ENCODE results near the gene CARD14. TPM values are rescaled to one million over a fixed set of nuclear protein-coding genes. Genes with fewer than 3 reads are reported as not detected.
"Not testable (repeated sequence)": the region's sequence is repeated elsewhere in the genome, so short reads cannot be mapped to it uniquely, and the experiment has no call there.

CARD14 gene
- total RNA-seq, 1 experiment from 2014 or later, result 0.52 TPM

GRCh38 chr17:80223838-80224497 lies 54.1 kb downstream of the CARD14 start:
- no peak for DNase-seq (ENCODE audit: low spot score)

GRCh38 chr17:80224683-80225082 lies 54.9 kb downstream of the CARD14 start:
- DNase-seq (ENCODE audit: low spot score), result no peak

DNA sequence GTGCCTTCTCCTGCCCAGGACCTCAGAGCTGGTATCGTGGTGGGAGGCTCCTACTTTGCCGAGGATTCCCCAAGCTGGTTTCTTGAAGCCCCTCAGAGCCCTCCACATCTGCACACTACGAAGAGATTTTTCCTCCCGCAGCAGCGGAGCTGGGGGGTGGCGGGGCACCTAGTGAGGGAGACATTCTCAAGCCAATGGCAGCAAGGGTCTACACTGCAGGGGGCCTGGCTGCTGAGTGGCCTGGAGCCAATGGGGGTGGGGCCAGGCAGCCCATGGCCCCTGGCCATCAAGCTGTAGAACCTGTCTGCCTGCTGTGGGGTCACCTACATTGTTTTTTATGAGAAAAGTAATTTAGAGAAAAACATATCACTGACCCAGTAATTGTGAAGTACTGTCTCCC lies 55.4 kb downstream of the CARD14 start:
- DNase-seq (ENCODE audit: low spot score), result no peak

- DNase-seq (ENCODE audit: low spot score), result no peak
Measured at GRCh38 chr17:80227156-80227555, 57.3 kb downstream of the CARD14 start.

DNA sequence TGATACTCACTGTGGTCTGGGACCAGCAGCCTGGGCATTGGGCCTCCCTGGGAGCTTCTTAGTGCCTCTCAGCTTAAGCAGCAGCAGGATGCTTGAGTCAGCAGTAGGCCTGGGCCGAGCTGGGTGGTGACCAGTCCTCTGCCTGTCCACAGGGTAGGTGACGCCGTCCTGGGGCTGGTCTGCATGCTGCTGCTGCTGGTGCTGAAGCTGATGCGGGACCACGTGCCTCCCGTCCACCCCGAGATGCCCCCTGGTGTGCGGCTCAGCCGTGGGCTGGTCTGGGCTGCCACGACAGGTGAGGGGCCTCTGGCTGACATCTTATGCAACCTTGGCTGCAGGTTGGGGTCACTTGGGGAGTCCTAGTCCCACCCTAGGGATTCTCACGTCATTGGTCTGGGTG lies 57.8 kb downstream of the CARD14 start:
- no peak for DNase-seq (ENCODE audit: low spot score)

GRCh38 chr17:80228477-80228876 lies 58.6 kb downstream of the CARD14 start:
- DNase-seq (ENCODE audit: low spot score), result no peak

DNA sequence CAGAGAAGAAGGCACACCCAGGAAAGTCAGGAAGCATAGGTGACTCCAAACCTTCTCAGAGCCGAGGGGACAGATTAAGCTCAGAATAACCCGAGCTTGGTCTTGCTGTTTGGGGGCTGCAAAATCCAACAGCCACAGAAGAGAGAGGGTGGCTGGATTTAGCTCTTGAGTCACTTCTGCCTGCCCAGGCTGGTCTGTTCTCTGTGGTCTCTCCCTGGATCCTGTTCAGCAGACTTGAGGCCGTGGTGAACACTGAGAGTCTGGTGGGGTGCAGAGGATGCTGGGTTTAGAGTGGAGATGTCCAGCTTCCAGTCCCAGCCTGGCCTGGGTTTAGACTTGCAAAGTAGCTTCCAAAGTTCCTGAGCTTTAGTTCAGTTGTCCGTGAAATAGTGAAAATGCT lies 59.2 kb downstream of the CARD14 start:
- DNase-seq (ENCODE audit: low spot score), result no peak

- DNase-seq (ENCODE audit: low spot score), result no peak
Measured at GRCh38 chr17:80232438-80232837, 62.6 kb downstream of the CARD14 start.

DNA sequence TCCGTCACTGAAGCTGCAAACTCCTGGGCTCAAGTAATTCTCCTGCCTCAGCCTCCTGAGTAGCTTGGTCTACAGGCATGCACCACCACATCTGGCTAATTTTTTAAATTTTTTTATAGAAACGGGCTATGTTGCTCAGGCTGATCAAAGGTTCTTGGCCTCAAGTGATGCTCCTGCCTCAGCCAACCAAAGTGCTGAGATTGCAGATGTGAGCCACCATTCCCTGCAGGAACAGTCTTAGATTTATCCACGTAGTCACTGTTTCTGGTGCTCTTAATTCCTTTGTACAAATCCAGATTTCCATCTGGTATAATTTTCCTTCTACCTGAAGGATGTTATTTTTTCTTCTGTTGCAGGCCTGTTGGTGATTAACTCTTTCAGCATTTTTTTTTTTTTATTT lies 63.4 kb downstream of the CARD14 start:
- DNase-seq (ENCODE audit: low spot score), result no peak

DNA sequence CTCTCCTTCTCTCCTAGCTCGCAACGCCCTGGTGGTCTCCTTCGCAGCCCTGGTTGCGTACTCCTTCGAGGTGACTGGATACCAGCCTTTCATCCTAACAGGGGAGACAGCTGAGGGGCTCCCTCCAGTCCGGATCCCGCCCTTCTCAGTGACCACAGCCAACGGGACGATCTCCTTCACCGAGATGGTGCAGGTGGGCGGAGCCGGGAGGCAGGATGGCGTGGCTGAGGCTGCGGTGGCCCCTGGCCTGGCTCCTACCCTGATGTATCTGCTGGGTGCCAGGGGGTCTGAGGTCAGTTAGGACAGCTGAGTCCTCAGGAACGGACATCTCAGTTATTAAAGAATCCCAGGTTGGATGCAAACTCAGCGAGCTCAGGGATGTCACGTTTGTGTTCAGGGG lies 67.1 kb downstream of the CARD14 start:
- no peak for DNase-seq (ENCODE audit: low spot score)

DNA sequence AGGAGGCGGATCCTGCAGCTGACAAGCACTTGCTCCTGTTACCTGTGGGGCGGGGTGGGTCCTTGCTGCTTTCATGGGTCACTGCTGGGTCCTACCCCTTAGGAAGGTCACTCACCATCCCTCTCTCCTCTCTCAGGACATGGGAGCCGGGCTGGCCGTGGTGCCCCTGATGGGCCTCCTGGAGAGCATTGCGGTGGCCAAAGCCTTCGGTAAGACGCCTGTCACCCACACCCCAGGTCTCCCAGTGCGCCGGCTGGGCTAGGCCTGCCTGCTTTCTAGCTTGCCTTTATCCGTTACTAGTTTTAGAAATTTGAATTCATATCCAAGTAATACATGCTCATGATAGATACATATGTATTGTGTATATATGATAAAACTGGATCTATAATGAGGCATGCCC lies 67.6 kb downstream of the CARD14 start:
- DNase-seq (ENCODE audit: low spot score), result no peak

DNA sequence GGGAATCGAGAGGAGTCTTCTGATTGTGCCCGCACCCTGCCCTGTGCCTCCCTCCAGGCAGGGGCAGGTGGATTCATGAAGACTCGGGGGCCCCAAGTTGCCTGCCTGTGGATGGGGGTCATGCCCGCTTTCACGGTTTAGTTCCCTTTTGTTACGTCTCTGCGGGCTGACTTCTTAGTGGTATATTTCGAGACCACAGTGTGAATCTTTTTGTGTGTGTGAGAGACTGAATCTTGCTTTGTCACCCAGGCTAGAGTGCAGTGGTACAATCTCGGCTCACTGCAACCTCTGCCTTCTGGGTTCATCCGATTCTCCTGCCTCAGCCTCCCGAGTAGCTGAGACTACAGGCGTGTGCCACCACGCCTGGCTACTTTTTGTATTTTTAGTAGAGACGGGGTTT lies 72.7 kb downstream of the CARD14 start:
- DNase-seq (ENCODE audit: low spot score), result no peak

- DNase-seq (ENCODE audit: low spot score), result no peak
Measured at GRCh38 chr17:80243526-80244433, 74.0 kb downstream of the CARD14 start.

GRCh38 chr17:80244448-80244847 lies 74.6 kb downstream of the CARD14 start:
- DNase-seq (ENCODE audit: low spot score), result not testable (repeated sequence)

DNA sequence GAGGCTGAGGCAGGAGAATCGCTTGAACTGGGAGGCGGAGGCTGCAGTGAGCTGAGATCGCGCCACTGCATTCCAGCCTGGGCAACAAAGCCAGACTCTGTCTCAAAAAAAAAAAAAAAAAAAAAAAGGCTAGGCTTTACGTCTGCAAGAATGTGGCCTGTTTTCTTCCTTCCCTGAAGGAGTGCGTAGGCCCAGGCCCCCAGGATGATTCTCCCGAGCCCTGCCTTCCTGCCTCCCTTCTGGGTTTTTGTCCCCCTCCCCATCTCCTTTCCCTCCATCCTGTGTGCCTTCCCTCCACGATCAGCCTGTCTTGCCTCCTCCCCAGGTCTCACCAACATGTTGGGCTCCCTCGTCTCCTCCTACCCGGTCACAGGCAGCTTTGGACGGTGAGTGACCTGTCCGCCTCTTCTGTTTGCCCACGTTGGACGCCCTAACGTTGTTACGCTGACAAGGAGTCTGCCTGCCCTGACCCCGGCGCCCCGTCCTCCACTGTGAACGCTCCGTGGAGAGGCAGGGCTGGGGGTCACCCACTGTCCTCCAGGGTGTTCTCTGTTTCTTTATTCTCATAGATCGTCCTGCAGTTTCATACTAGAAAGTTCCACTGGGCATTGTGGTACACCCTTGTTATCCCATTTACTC lies 75.2 kb downstream of the CARD14 start:
- DNase-seq (ENCODE audit: low spot score), result no peak

GRCh38 chr17:80245566-80246265 lies 75.9 kb downstream of the CARD14 start:
- no peak for DNase-seq (ENCODE audit: low spot score)

DNA sequence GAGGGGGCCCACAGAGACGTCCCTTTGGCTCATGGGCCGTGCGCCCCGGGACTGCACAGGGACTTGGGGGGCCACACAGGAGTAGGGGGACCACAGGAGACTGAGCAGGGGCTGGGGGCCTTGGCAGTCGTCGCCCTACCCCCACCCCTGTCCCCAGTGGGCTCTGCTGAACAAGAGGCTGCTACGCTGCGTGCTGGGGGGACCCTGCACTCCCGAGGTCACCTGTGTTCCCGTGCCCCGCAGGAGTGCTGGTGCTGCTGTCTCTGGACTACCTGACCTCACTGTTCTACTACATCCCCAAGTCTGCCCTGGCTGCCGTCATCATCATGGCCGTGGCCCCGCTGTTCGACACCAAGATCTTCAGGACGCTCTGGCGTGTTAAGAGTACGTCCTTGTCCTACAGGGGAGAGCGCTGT lies 76.4 kb downstream of the CARD14 start:
- DNase-seq (ENCODE audit: low spot score), result no peak

DNA sequence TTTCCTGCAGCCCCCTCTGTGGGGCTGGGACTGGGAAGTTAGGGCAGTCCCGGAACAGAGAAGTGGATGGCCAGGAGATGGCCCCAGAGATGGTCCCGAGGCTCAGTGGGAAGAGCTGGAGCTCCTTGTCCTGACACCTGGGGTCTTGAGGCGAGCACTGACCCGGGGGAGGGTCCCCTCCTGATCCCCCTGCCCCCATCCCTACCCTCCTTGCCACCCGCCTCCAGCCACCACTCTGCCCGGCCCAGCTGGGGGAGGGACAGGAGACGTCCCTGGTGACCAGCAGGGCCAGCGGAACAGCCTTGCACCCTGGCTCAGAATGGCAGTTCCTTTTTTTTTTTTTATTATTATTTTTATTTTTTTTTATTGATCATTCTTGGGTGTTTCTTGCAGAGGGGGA lies 76.9 kb downstream of the CARD14 start:
- DNase-seq (ENCODE audit: low spot score), result no peak

DNA sequence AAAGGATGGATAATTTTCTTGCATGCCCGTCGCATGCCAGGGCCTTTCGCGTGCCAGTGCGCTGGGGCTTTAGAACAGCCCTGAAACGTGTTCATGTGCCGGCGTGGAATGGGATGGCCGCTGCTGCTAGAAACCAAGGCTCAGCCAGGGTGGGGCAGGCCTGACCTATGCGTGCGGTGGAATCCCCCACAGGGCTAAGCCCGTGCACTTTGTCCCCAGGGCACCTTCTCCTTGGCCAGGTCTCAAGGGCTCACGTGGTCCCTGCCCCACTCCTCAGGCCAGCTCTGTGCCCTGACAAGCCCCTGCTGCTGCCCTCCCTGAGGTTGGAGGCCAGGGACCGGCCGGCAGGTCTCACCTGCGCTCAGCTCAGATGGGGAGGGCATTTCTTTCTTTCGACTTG lies 77.7 kb downstream of the CARD14 start:
- DNase-seq (ENCODE audit: low spot score), result no peak

GRCh38 chr17:80248001-80248893 lies 78.4 kb downstream of the CARD14 start:
- DNase-seq (ENCODE audit: low spot score), result no peak
